Measurements from ENCODE around the gene TPP2. TPM values are rescaled to one million over a fixed set of nuclear protein-coding genes. Genes with fewer than 3 reads are reported as not detected.

Gene TPP2
- 42.7 and 45.4 TPM in 2 replicates for polyA plus RNA-seq
- polyA minus RNA-seq: 44.3 and 56.4 TPM in 2 replicates

- Histone ChIP-seq H4K20me1 (ENCODE audit: insufficient read depth) (no peaks in the 10 kb centered on the region), H3K4me2 (ENCODE audit: low read length) (peak within 1 kb of the TSS; percentile 86), H3K9me2 (ENCODE audit: insufficient read depth, low read length) (no peaks in the 10 kb centered on the region), H3K27ac (ENCODE audit: low read length) (peak within 1 kb of the TSS; percentile 43), H3K79me2 (replicated peaks; ENCODE audit: insufficient read depth, low read length) (peaks cover 42% of the 10 kb centered on the region), H3K9me3 (ENCODE audit: low read length) (no peaks in the 10 kb centered on the region), H3K9ac (ENCODE audit: low read length) (peak within 1 kb of the TSS; percentile 77), H2AFZ (ENCODE audit: low read depth, low read length) (peak within 1 kb of the TSS; percentile 96), H3K27me3 (ENCODE audit: insufficient read depth, low read depth, low read length) (no peaks in the 10 kb centered on the region), H3K4me3 (ENCODE audit: low read length) (peak within 1 kb of the TSS; percentile 77), H3K36me3 (ENCODE audit: insufficient read depth, low read length) (no peaks in the 10 kb centered on the region), H3F3A (ENCODE audit: insufficient read depth, low read length, poor library complexity, severe bottlenecking) (no peaks in the 10 kb centered on the region)
- TF ChIP-seq RAD21 (conservative IDR thresholded peaks at IDR 0.05) (no peak), EZH2 (IDR thresholded peaks at IDR 0.05; ENCODE audit: borderline replicate concordance, insufficient read depth, low read length, poor library complexity, severe bottlenecking) (no peak), SMC3 (conservative IDR thresholded peaks at IDR 0.05; ENCODE audit: poor library complexity) (no peak), CTCF (IDR thresholded peaks at IDR 0.05; ENCODE audit: poor library complexity, severe bottlenecking) (no peak), TAF1 (IDR thresholded peaks at IDR 0.05; ENCODE audit: low read depth) (peak; percentile 87), POLR2AphosphoS5 (IDR thresholded peaks at IDR 0.05) (peak; percentile 94), REST (IDR thresholded peaks at IDR 0.05; ENCODE audit: borderline replicate concordance) (no peak), MXI1 (conservative IDR thresholded peaks at IDR 0.05; ENCODE audit: poor library complexity, severe bottlenecking) (peak; percentile 71), EP300 (conservative IDR thresholded peaks at IDR 0.05; ENCODE audit: poor library complexity, severe bottlenecking) (peak; percentile 37)
Measured at GRCh38 chr13:102596147-102597028, at the start of gene TPP2. Gene TPP2 (plus strand): TSS chr13:102596986. CDS start chr13:102597039, 53 bp downstream.

GRCh38 chr13:102548811-102549210, 48.0 kb upstream of the TPP2 start:
- Histone ChIP-seq H3K4me3 (ENCODE audit: low read length) (no peak overlapping the region), H3K9me2 (ENCODE audit: insufficient read depth, low read length) (no peaks in the 10 kb centered on the region), H3K9me3 (ENCODE audit: low read length) (no peaks in the 10 kb centered on the region), H3F3A (ENCODE audit: insufficient read depth, low read length, poor library complexity, severe bottlenecking) (no peaks in the 10 kb centered on the region), H4K20me1 (ENCODE audit: insufficient read depth) (no peaks in the 10 kb centered on the region), H3K79me2 (replicated peaks; ENCODE audit: insufficient read depth, low read length) (no peaks in the 10 kb centered on the region), H2AFZ (ENCODE audit: low read depth, low read length) (peak overlapping the region; percentile 3), H3K27me3 (ENCODE audit: insufficient read depth, low read depth, low read length) (no peaks in the 10 kb centered on the region), H3K4me2 (ENCODE audit: low read length) (no peak overlapping the region), H3K36me3 (ENCODE audit: insufficient read depth, low read length) (no peaks in the 10 kb centered on the region), H3K9ac (ENCODE audit: low read length) (no peak overlapping the region), H3K27ac (ENCODE audit: low read length) (peak overlapping the region; percentile 14)
- TF ChIP-seq POLR2AphosphoS5 (IDR thresholded peaks at IDR 0.05) (peak; percentile 53), RAD21 (conservative IDR thresholded peaks at IDR 0.05) (no peak), TAF1 (IDR thresholded peaks at IDR 0.05; ENCODE audit: low read depth) (no peak), EZH2 (IDR thresholded peaks at IDR 0.05; ENCODE audit: borderline replicate concordance, insufficient read depth, low read length, poor library complexity, severe bottlenecking) (no peak), MXI1 (conservative IDR thresholded peaks at IDR 0.05; ENCODE audit: poor library complexity, severe bottlenecking) (no peak), REST (IDR thresholded peaks at IDR 0.05; ENCODE audit: borderline replicate concordance) (no peak), CTCF (IDR thresholded peaks at IDR 0.05; ENCODE audit: poor library complexity, severe bottlenecking) (no peak), EP300 (conservative IDR thresholded peaks at IDR 0.05; ENCODE audit: poor library complexity, severe bottlenecking) (peak; percentile 80)

All from neural cell (in vitro differentiated cells).